ENCODE results near the gene NCAM1.

Gene NCAM1

GRCh38 chr11:112966561-112966960, 5.3 kb downstream of the NCAM1 start:
- intact Hi-C loops (cut with DNase I) = loop anchor here (10.0 kb wide), 2 partner anchors 308 to 312 kb away; no protein-coding TSS in a partner anchor
- DNase-seq = no peak

GRCh38 chr11:112967082-112967481, 5.9 kb downstream of the NCAM1 start:
- DNase-seq = no peak
- intact Hi-C loops (cut with DNase I) = loop anchor here (10.0 kb wide), 2 partner anchors 308 to 312 kb away; no protein-coding TSS in a partner anchor

DNA sequence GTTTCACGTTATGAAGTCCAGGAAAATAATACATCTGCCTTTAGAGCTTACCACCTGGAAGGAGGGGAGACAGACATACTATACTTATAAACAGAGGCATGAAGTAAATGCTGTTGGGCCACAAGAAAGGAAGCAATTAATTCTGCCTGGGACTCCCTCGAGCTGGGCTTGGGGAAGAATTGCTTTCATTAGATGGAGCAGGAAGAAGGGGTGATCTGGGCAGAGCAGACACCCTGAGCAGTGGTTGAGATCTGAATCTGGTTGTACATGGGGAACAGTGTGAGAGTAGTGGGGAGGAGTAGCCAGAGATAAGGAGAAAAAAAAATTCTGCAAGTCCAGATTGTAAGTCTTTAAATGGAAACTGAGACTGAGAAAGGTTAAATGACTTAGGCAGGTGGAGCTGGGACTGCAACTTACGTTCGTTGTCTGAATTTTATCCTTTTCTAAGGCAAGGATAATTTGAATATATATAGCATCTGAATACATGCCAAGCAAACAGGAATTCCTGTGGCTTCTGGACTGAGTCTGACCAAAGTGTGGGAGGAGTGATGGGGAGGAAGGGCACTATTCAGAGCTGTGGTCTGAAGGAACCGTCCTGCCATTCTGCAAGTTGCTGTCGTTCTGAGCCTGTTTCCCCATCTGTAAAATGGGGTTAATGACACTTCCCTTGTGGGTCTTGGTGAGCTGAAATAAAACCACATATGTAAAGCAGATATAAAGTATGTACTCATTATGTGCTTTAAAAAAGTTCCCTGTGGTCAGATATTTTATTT, 7.9 kb downstream of the NCAM1 start:
- DNase-seq = no peak
- intact Hi-C loops (cut with DNase I) = loop anchor here (10.0 kb wide), 2 partner anchors 306 to 314 kb away; no protein-coding TSS in a partner anchor

DNA sequence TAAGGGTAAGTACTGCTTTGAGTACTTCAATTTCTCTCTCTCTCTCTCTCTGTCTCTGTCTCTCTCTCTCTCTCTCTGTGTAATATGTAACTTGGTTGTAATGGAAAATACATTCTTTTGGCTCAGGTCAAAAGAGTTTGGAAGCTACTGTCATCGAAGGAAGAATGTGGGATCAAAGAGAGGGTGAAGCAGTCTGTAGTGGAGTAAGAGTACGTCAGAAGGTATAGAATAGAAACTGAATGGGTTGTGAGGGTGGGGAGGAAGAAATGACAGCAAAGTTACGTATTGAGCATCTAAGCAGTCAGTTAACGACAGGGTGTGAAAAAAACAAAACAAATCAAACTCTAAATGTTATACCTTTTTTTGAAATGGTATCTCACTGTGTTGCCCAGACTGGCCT, 10.0 kb downstream of the NCAM1 start:
- DNase-seq = no peak
- intact Hi-C loops (cut with DNase I) = no loop called here

GRCh38 chr11:112971827-112972226, 10.6 kb downstream of the NCAM1 start:
- intact Hi-C loops (cut with DNase I) = no loop called here
- DNase-seq = no peak

- intact Hi-C loops (cut with DNase I) = no loop called here
- no peak for DNase-seq
Measured at GRCh38 chr11:112972399-112973145, 11.4 kb downstream of the NCAM1 start.

DNA sequence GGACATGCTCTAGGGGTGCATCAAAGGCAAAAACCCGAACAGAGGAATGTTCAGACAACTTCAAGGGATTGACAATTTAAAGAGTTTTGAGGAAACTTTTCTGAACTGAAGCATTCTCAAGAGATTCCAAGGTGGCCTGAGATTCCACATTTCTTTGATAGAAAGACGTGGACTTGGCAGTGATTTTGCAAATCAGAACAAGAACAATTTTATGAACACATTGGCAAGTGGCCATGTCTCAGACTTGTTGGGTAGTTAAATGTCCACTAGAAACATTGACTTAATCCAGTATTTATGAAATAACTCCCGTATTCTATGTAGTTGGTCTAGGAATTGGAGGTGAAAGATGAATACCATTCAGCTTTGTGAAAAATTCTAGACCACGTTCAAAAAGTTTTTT, 13.8 kb downstream of the NCAM1 start:
- intact Hi-C loops (cut with DNase I) = loop anchor here (5.0 kb wide), 1 partner anchor 37 kb away; no protein-coding TSS in a partner anchor

DNA sequence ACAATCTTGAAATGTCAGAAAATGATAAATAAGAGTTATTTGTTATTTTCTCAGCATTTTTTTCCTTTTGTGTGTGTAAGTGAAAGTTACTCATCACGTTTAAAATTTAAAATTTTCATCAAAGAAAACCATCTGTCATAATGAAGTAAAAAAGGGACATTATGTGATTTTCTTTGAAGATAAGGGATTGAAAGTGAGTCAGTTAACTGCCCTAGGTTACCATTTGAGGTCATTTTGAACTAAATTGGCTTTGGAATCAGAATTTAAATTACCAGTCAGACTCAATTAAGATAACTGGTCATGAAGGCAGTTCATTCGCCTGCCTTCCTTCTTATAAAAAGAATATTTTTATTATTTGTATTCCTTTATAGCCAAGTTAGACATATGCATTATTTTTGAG, 14.3 kb downstream of the NCAM1 start:
- intact Hi-C loops (cut with DNase I) = loop anchor here (5.0 kb wide), 1 partner anchor 37 kb away; no protein-coding TSS in a partner anchor
- DNase-seq = no peak

More for the DNA sequence above, 13.8 kb downstream of the NCAM1 start:
- no peak for DNase-seq

DNA sequence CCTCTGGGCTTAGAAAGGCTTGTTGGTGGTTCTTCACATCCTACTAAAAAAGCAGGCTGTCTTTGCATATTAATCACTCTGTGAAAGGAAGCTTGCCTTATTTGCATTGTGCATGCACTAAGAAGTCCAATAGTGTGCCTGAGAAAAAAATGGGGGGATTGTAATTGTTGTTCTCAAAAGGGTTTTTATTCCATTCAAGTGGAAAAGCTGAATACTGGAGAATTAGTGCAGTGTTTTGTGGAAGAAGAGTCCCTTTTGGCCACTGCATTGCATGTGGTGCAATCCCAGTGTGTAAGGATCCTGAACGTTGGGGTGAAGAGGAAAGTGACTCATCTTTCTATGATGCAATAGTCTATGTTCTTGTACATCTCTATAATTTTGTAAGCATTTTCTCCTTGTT, 16.5 kb downstream of the NCAM1 start:
- peak in 2 of 10 donors; percentile 27 to 84 for DNase-seq
- intact Hi-C loops (cut with DNase I) = loop anchor here (5.0 kb wide), 1 partner anchor 35 kb away; no protein-coding TSS in a partner anchor

DNA sequence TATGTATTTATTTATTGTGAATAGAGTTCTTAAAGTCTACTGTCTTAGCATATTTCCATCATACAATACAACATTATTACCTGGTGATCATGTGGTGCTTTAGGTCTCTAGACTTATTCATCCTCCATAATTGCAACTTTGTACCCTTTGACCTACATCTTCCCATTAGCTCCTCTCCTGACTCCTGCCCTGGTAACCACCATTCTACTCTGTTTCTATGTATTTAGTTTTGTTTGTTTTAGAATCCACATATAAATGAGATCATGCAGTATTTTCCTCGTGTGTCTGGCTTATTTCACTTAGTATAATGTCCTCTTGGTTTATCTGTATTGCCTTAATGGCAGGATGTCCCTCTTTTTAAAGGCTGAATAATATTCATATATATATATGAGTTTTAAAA, 22.7 kb downstream of the NCAM1 start:
- DNase-seq = no peak
- intact Hi-C loops (cut with DNase I) = no loop called here

DNA sequence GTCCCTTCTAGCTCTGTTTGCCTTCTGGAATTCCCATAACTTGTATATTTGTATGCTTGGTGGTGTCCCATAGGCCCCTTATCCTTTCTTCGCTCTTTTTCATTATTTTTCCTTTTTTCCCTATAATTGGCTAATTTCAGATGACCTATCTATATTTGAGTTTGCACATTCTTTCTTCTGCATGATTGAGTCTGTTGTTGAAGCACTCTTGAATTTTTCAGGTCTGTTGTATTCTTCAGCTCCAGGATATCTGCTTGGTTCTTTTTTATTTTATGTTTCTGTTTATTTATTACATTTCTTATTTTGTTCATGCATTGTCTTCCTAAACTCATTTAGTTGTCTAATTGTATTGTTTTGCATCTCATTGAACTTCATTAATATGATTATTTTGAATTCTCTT, 28.0 kb downstream of the NCAM1 start:
- no peak for DNase-seq
- intact Hi-C loops (cut with DNase I) = no loop called here

- intact Hi-C loops (cut with DNase I) = no loop called here
- DNase-seq = no peak
Measured at GRCh38 chr11:112993808-112994207, 32.6 kb downstream of the NCAM1 start.

DNA sequence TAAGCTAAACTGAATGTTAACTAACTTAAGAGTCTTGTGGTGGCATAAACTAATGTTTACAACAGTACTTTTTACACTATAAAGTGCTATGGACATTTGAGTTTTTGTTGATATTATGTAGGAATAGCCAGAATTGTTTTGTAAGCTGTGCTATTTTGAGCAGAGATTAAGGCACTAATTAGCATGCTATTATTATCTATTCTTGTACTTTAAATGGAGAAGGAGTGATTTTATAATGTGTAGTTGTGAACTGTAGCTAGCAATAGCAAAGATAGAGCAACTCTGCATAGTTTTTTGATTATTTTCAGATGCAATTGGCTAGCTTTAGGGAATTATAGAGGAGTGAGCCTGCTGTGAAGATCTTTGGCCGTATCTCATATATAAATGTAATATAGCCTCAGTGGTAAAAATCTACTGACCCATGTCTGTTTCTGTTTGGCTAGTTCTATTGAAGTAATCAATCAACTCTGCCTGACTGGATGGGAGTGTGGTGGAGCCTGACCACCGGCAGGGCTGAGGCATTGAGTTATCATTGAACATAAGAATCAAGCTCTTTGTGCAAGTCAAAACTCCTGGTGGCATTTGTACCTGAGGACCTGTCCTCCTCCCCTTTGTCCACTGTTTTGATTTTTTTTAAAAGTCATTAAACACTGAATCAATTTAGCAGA, 34.3 kb downstream of the NCAM1 start:
- intact Hi-C loops (cut with DNase I) = no loop called here
- no peak for DNase-seq

DNA sequence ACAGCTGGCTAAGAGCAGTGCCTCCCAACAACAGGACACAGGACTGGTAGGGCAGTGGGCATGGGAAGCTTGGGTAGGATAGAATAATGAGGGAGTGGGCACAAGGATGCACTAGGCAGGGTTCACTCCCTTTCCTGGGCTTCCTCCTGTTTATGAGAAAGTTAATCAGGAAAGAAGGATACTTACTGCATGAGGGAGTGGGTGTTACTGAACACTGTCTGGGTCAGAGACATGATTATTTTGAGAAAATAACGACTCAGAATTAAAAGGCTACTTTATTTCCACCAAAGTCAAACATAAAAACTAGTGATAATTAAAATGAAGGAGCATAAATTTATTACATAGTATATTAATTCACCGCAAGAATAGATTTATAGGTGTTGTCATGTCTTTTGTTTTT, 35.8 kb downstream of the NCAM1 start:
- intact Hi-C loops (cut with DNase I) = no loop called here
- no peak for DNase-seq

- intact Hi-C loops (cut with DNase I) = no loop called here
- DNase-seq = no peak
Measured at GRCh38 chr11:112997857-112998466, 36.7 kb downstream of the NCAM1 start.

DNA sequence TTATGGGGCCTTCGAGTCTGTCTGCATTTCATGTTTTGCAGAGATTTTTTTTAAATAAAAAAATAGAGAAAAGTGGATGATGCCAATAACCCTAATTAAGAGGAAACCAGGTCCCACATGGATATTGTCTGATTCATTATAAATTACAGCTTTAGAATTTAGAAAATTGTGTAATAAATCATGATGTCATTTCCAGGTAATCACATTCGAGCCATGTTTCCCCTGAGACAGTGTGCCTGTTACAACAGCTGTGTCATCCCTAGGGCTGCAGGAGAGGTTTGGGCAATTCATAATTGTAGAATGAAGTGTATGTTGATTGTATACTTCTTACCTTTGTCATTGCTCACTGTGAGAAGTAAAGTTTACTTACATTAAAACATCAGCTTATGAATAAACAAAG, 38.3 kb downstream of the NCAM1 start:
- DNase-seq = no peak

GRCh38 chr11:113001709-113002108, 40.5 kb downstream of the NCAM1 start:
- intact Hi-C loops (cut with DNase I) = no loop called here
- no peak for DNase-seq

More for the DNA sequence above, 38.3 kb downstream of the NCAM1 start:
- intact Hi-C loops (cut with DNase I) = no loop called here

GRCh38 chr11:113006896-113007445, 45.8 kb downstream of the NCAM1 start:
- intact Hi-C loops (cut with DNase I) = no loop called here
- no peak for DNase-seq

DNA sequence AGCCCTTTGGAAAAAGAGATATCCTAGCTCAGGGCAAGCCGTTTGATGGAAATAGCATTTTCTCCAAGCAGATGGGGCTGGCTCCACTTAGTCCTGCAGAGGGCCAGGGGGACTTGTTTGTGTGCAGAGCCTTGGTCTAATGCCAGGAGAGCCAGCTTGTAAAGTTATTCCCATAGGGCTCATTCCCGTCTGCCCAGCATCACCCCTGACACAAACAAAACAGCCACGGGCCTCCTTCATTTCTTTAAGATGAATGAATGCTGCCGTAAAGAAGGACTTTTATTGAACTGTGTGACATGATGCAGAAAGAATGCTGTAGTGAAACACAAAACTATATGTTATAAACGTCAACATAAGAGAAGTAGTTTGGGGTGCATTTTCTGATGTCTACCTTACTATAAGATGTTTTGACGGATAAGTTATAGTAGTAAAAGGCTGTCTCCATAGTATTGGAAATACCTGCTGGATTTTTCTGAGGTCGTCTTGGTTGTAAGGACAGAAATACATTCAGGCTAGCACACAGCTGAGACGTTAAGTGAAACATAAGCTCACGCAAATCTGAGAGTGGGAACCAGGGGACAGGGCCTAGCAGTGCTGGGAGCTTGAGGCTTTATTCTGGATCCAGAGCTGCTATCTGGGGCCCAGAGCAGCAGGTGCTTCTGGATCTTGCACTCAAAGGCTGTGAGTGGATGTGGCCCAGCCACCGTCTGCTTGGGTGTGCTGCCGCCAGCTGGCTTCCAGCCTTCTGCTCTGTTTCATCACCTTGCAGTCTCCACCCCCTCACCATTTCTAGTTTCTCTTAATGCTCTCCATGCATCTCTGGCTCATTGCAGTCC, 53.3 kb downstream of the NCAM1 start:
- intact Hi-C loops (cut with DNase I) = loop anchor here (5.0 kb wide), 1 partner anchor 37 kb away; no protein-coding TSS in a partner anchor
- peak in 9 of 10 donors; percentile 30 to 95 (median 61) for DNase-seq
